NT2/D1 (cell line): ENCODE data around the gene ENDOU.

Experiments used
- YY1 ChIP-seq: IDR thresholded peaks from 2 replicates; pipeline ENCODE4 v1.6.1; 2011; ENCODE audit not compliant: insufficient read length, insufficient read depth
- ZNF274 ChIP-seq: IDR thresholded peaks from 2 replicates; pipeline ENCODE4 v1.6.1; 2011; ENCODE audit warnings: mild to moderate bottlenecking, low read depth, low read length

DNA sequence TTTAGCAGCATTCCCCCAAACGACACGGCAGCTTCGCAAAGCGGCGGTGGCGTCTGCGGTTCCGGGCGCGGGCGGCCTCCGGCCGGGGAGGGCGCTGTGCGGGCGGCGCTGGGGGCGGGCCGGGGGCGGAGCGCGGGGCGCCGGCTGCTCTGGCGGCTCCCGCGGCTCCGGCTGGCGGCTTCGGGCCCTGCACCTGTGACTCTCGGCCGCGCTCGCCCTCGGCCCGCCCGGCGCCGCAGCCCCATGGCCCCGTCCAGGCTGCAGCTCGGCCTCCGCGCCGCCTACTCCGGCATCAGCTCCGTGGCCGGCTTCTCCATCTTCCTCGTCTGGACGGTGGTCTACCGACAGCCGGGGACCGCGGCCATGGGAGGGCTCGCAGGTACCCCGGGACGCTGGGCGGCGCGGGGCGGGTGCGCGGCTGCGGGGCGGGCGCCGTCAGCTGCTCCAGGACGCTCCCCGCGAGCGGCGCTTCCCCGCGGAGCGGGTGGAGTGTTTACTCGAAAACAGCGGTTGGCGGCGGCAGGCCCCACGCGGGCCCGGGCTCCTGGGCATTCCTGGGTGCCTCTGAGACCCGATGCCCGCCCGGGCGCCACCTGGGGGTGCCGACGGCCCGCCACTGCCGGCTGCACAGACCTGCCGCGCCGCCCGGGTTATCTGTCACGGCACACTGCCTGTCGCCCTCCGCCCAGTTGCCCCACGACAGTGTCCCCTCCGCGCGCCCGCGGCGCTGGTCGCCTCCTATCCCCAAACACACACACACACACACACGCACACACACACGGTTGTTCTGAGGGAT is 48.0 kb upstream of the ENDOU start, which contains the start of gene SLC48A1:
- TF ChIP-seq ZNF274 (no peak), YY1 (no peak)
